Endothelial cell of umbilical vein (primary cell): ENCODE data around the gene ASXL1. TPM values are rescaled to one million over a fixed set of nuclear protein-coding genes. Genes with fewer than 3 reads are reported as not detected.

Experiments used
- BruUV-seq: library from RNA; stranded (reverse); fragments of 400-500 nt; replicated peaks from 2 replicates; lab custom pipeline; 2021; lab: Mats Ljungman, UMichigan
- CTCF ChIA-PET: fragments of 300-600, 350-600 bp; sonication (Branson Sonifier 250); formaldehyde crosslinking; loops from one replicate; lab custom pipeline; 2021; ENCODE audit warnings: antibody characterized with exemption, inconsistent platforms; lab: Charles Lee
- POLR2A ChIA-PET: fragments of 300-600, 350-600 bp; sonication (Branson Sonifier 250); formaldehyde crosslinking; loops from one replicate; lab custom pipeline; 2021; ENCODE audit warnings: antibody characterized with exemption, inconsistent platforms; lab: Charles Lee
- DNase-seq: peaks from one replicate; pipeline ENCODE4 v3.0.0-alpha.2; 2011; ENCODE audit warnings: low read depth, low spot score
- FAIRE-seq: peaks from 2 replicates; lab custom pipeline; 2011; peaks lifted over from hg19 to GRCh38; lab: Jason Lieb, UNC
- H2AFZ ChIP-seq: 2 replicates; pipeline ENCODE4 v1.6.0; 2012; ENCODE audit warnings: low read depth, low read length, control low read depth, inconsistent platforms
- H3K27ac ChIP-seq: 2 replicates; pipeline ENCODE4 v1.5.1; 2011; ENCODE audit warnings: low read depth, mild to moderate bottlenecking, control low read depth, low read length, moderate library complexity; ENCODE audit not compliant: insufficient read depth
- H3K27me3 ChIP-seq, 2 experiments: 2 replicates each; pipeline versions ENCODE4 v1.6.0 to v1.6.1; 2011; ENCODE audit warnings: low read length in 2 of 2, mixed read lengths in 1 of 2; ENCODE audit not compliant: control insufficient read depth in 2 of 2, insufficient read depth in 2 of 2
- H3K36me3 ChIP-seq, 2 experiments: 2 replicates in 1 of 2; 3 replicates in 1 of 2; pipeline ENCODE4 v1.5.1; 2011; ENCODE audit warnings: low read length in 2 of 2, mild to moderate bottlenecking in 1 of 2, moderate library complexity in 1 of 2; ENCODE audit not compliant: control insufficient read depth in 2 of 2, insufficient read depth in 2 of 2; ENCODE audit errors: extremely low read depth in 1 of 2
- H3K4me1 ChIP-seq: 3 replicates; pipeline ENCODE4 v1.5.1; 2011; ENCODE audit warnings: mild to moderate bottlenecking, low read length; ENCODE audit not compliant: control insufficient read depth, insufficient read depth; ENCODE audit errors: extremely low read depth
- H3K4me2 ChIP-seq: 2 replicates; pipeline ENCODE4 v1.6.1; 2011; ENCODE audit warnings: low read length, control low read depth, mixed read lengths; ENCODE audit not compliant: insufficient read depth
- H3K4me3 ChIP-seq, 3 experiments: fragments of 200-600 bp in 1 of 3; sonication (generic), shearing (Covaris generic) in 1 of 3; replicated peaks in 1 of 3; 2 replicates each; pipeline ENCODE4 v1.5.1; 2011 to 2016; ENCODE audit warnings: control low read depth in 3 of 3, low read length in 3 of 3, mild to moderate bottlenecking in 2 of 3, inconsistent platforms in 1 of 3, low read depth in 1 of 3, moderate library complexity in 1 of 3; ENCODE audit not compliant: insufficient read depth in 1 of 3
- H3K79me2 ChIP-seq: 2 replicates; pipeline ENCODE4 v1.6.0; 2012; ENCODE audit warnings: low read length, inconsistent platforms; ENCODE audit not compliant: control insufficient read depth, insufficient read depth
- H3K9ac ChIP-seq: replicated peaks from 2 replicates; pipeline ENCODE3; 2011; ENCODE audit warnings: low read length, control low read depth; ENCODE audit not compliant: insufficient read depth; ENCODE audit errors: extremely low read depth
- H3K9me1 ChIP-seq: replicated peaks from 3 replicates; pipeline ENCODE4 v1.6.0; 2011; ENCODE audit warnings: mild to moderate bottlenecking, low read length; ENCODE audit not compliant: control insufficient read depth, insufficient read depth; ENCODE audit errors: extremely low read depth
- H3K9me3 ChIP-seq: replicated peaks from 2 replicates; pipeline ENCODE4 v1.5.1; 2012; ENCODE audit warnings: low read length, inconsistent platforms; ENCODE audit not compliant: control insufficient read depth, insufficient read depth
- H4K20me1 ChIP-seq: replicated peaks from 2 replicates; pipeline ENCODE3; 2011; ENCODE audit warnings: mild to moderate bottlenecking, low read length; ENCODE audit not compliant: control insufficient read depth, insufficient read depth; ENCODE audit errors: extremely low read depth
- CTCF ChIP-seq, 2 donors: IDR thresholded peaks; 1 replicate in 1 of 2; 2 replicates in 1 of 2; pipeline ENCODE4 v1.5.1; 2011; ENCODE audit warnings: low read length in 2 of 2, mild to moderate bottlenecking in 2 of 2, moderate library complexity in 2 of 2, control low read depth in 1 of 2, inconsistent platforms in 1 of 2, low read depth in 1 of 2; ENCODE audit not compliant: insufficient read depth in 1 of 2; ENCODE audit errors: extremely low read depth in 1 of 2
- EZH2 ChIP-seq: IDR thresholded peaks from 2 replicates; pipeline ENCODE4 v1.6.1; 2012; ENCODE audit warnings: borderline replicate concordance, low read depth, mild to moderate bottlenecking, moderate library complexity, low read length, inconsistent platforms; ENCODE audit not compliant: severe bottlenecking
- FOS ChIP-seq: IDR thresholded peaks from 2 replicates; pipeline ENCODE4 v1.6.1; 2011; ENCODE audit warnings: mild to moderate bottlenecking, low read length, moderate library complexity, borderline replicate concordance; ENCODE audit not compliant: insufficient read depth
- GATA2 ChIP-seq: IDR thresholded peaks from 2 replicates; pipeline ENCODE4 v1.7.0; 2011; ENCODE audit warnings: low read depth, mild to moderate bottlenecking, moderate library complexity, mixed read lengths, low read length; ENCODE audit not compliant: insufficient read length, insufficient read depth
- JUN ChIP-seq: IDR thresholded peaks from 2 replicates; pipeline ENCODE4 v1.6.1; 2011; ENCODE audit warnings: borderline replicate concordance, low read depth; ENCODE audit not compliant: insufficient read length, insufficient read depth
- MAX ChIP-seq: IDR thresholded peaks from 2 replicates; pipeline ENCODE4 v1.6.1; 2011; ENCODE audit not compliant: insufficient read depth, insufficient read length
- MYC ChIP-seq: IDR thresholded peaks from one replicate; pipeline ENCODE4 v1.6.1; 2011; ENCODE audit warnings: mild to moderate bottlenecking, low read depth, low read length
- POLR2A ChIP-seq: IDR thresholded peaks from 2 replicates; pipeline ENCODE4 v1.6.1; 2012; ENCODE audit warnings: low read depth, mild to moderate bottlenecking, control low read depth, low read length
- POLR2AphosphoS5 ChIP-seq: IDR thresholded peaks from 2 replicates; pipeline ENCODE4 v1.6.1; 2012; ENCODE audit warnings: low read depth, mild to moderate bottlenecking, control low read depth, low read length, moderate library complexity; ENCODE audit not compliant: insufficient read depth
- dilution Hi-C: fragments of 300-500 bp; cut with MboI; formaldehyde crosslinking; loops from one replicate; pipeline ENCODE4 v1.15.0; 2019; ENCODE audit warnings: low sequenced_read_pairs; ENCODE audit not compliant: extremely low pct_ligation_motif_present
- intact Hi-C: fragments of 100-400 bp; cut with micrococcal nuclease; formaldehyde crosslinking; loops from one replicate; pipeline ENCODE4 v1.10.0; 2022
- polyA plus RNA-seq, 4 experiments: library from polyadenylated mRNA; depleted of rRNA in 3 of 4; stranded (reverse) in 3 of 4; unstranded in 1 of 4; fragments of >200 nt; gene quantifications; 2 replicates each; pipeline versions ENCODE4 v1.2.1 to v1.2.3, GENCODE V29; 2011 to 2012; ENCODE audit warnings: missing spikeins in 1 of 4
- total RNA-seq: library from RNA; stranded (reverse); gene quantifications from 2 replicates; pipeline ENCODE4 v1.2.3, GENCODE V29; 2021

Gene ASXL1
- total and polyA plus RNA-seq, 2 donors (not counting 3 experiments of a cell fraction or from before 2014, with no cell fraction given) = 45.4 to 101 TPM

- no peak overlapping the region for H3K27ac ChIP-seq
- intact Hi-C loops = no loop called here
- no peaks in the 10 kb centered on the region for H3K9me3 ChIP-seq
Observed at GRCh38 chr20:32352121-32352720, 5.9 kb upstream of the ASXL1 start.

More at GRCh38 chr20:32352121-32352720, 5.9 kb upstream of the ASXL1 start:
- TF ChIP-seq EZH2 = no peak
- no peak for TF ChIP-seq FOS
- TF ChIP-seq JUN = no peak
- no peak for TF ChIP-seq MYC
- no peak for TF ChIP-seq CTCF (IDR thresholded peaks at IDR 0.05; ENCODE audit: extremely low read depth in 1 of 2, insufficient read depth in 1 of 2, low read depth in 1 of 2, low read length in 2 of 2)
- TF ChIP-seq POLR2AphosphoS5 = no peak
- TF ChIP-seq GATA2 = no peak
- TF ChIP-seq MAX = no peak
- TF ChIP-seq POLR2A = no peak
- no peaks in the 10 kb centered on the region for H4K20me1 ChIP-seq
- dilution Hi-C loops = no loop called here
- DNase-seq = no peak
- no peaks in the 10 kb centered on the region for H3K27me3 ChIP-seq
- FAIRE-seq = no peak
- no peak overlapping the region for H3K4me3 ChIP-seq
- H2AFZ ChIP-seq = no peak overlapping the region
- CTCF ChIA-PET = no interaction called here
- H3K4me1 ChIP-seq = peaks cover 15% of the 10 kb centered on the region
- H3K36me3 ChIP-seq = no peaks in the 10 kb centered on the region
- no peaks in the 10 kb centered on the region for H3K79me2 ChIP-seq
- H3K9me1 ChIP-seq = no peaks in the 10 kb centered on the region
- no TSS peak for BruUV-seq
- no peak overlapping the region for H3K9ac ChIP-seq
- POLR2A ChIA-PET = no interaction called here
- no peak overlapping the region for H3K4me2 ChIP-seq
